Skeletal muscle tissue (tissue), 4 donors: ENCODE results near the gene TYK2. TPM values are rescaled to one million over a fixed set of nuclear protein-coding genes. Genes with fewer than 3 reads are reported as not detected.
"Not testable (repeated sequence)": the region's sequence is repeated elsewhere in the genome, so short reads cannot be mapped to it uniquely, and the experiment has no call there.

Experiments used
- H3K27ac ChIP-seq: one replicate; pipeline ENCODE4 v1.7.0; 2013; ENCODE audit warnings: mild to moderate bottlenecking, low read depth, low read length, inconsistent platforms
- H3K27me3 ChIP-seq, 3 donors: one replicate each; pipeline ENCODE4 v1.7.0; 2013; ENCODE audit warnings: low read length in 3 of 3; ENCODE audit not compliant: control insufficient read depth in 3 of 3, insufficient read depth in 3 of 3
- H3K36me3 ChIP-seq, 3 donors: one replicate each; pipeline ENCODE4 v1.7.0; 2013; ENCODE audit warnings: low read length in 3 of 3; ENCODE audit not compliant: control insufficient read depth in 3 of 3, insufficient read depth in 3 of 3
- H3K4me1 ChIP-seq, 3 donors: one replicate each; pipeline ENCODE4 v1.7.0; 2013; ENCODE audit warnings: low read length in 3 of 3, mild to moderate bottlenecking in 3 of 3; ENCODE audit not compliant: control insufficient read depth in 3 of 3, insufficient read depth in 3 of 3
- H3K4me3 ChIP-seq, 3 donors: one replicate each; pipeline ENCODE4 v1.7.0; 2013; ENCODE audit warnings: low read length in 3 of 3
- H3K9ac ChIP-seq, 3 donors: one replicate each; pipeline ENCODE4 v1.7.0; 2013; ENCODE audit warnings: low read length in 3 of 3, mild to moderate bottlenecking in 3 of 3, moderate library complexity in 2 of 3, low read depth in 1 of 3
- H3K9me3 ChIP-seq, 3 donors: one replicate each; pipeline ENCODE4 v1.7.0; 2013; ENCODE audit warnings: low read length in 3 of 3; ENCODE audit not compliant: control insufficient read depth in 3 of 3
- total RNA-seq: library from RNA; depleted of rRNA; stranded (reverse); fragments of >200 nt; gene quantifications from one replicate; pipeline ENCODE4 v1.2.3, GENCODE V29; 2014
- donor health status: Osteomylitis.

TYK2 gene
- total RNA-seq, 1 donor from 2014 or later = 38.1 TPM

- no peak within 1 kb of the TSS for H3K27ac ChIP-seq
These were observed 40.9 kb downstream of the TYK2 start, which contains the start of gene ICAM3 for GRCh38 chr19:10339380-10339960. ICAM3 (minus strand) TSS chr19:10339624; CDS start chr19:10339614, 10 bp downstream.

GRCh38 chr19:10338940-10339339, 41.4 kb downstream of the TYK2 start:
- Histone ChIP-seq H3K4me1 (peaks cover 7 to 12% (median 8%) of the 10 kb centered on the region in 3 donors), H3K9ac (no peak overlapping the region), H3K27me3 (no peaks in the 10 kb centered on the region), H3K36me3 (no peaks in the 10 kb centered on the region), H3K9me3 (no peaks in the 10 kb centered on the region), H3K4me3 (peak overlapping the region in 1 of 3 donors; percentile 14), H3K27ac (no peak overlapping the region)

More at GRCh38 chr19:10339380-10339960, 40.9 kb downstream of the TYK2 start, which contains the start of gene ICAM3:
- Histone ChIP-seq H3K4me3 (peak within 1 kb of the TSS in 1 of 3 donors; percentile 14), H3K4me1 (peaks cover 2 to 7% (median 3%) of the 10 kb centered on the region in 3 donors), H3K36me3 (no peaks in the 10 kb centered on the region), H3K27me3 (no peaks in the 10 kb centered on the region), H3K9me3 (no peaks in the 10 kb centered on the region), H3K9ac (no peak within 1 kb of the TSS)

- H3K27me3 ChIP-seq = not testable (repeated sequence)
These were observed 43.6 kb downstream of the TYK2 start for GRCh38 chr19:10336725-10337124.

DNA sequence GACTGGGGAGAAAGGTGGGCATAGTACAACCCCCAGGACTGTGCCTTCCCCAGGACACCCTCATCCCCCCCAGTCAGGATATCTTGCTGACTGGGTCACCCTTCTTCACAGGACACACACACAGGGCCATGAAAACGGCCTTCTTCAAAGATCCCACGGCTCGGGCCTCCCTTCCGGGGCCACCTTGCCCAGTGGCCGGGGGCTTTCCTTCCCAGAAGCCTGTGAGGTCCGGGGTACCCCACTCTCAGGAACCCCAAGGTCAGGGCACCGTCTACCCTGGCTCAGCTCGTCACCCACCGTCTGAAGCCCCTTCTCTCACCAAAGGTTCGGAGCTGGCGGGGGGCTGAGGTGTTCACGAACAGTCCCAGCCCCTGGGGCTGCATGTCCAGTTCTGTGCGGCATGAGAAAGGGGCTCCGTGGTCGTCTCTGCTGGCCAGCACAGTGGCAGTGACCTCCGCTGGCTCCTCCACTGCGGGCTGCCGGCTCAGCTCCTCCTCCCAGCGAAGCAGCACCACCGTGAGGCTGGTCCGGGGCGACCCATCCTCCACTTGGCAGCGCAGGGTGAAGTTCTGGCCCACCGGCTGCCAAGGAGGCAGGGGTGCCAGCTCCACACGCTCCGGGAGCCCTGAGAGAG, 44.9 kb downstream of the TYK2 start:
- Histone ChIP-seq H3K9ac (peak overlapping the region in 1 of 3 donors; percentile 87), H3K9me3 (no peaks in the 10 kb centered on the region), H3K27me3 (no peaks in the 10 kb centered on the region), H3K4me3 (peak overlapping the region in 2 of 3 donors; percentile 92 to 96), H3K27ac (no peak overlapping the region), H3K4me1 (peaks cover 21 to 34% (median 24%) of the 10 kb centered on the region in 3 donors), H3K36me3 (peaks cover 0 to 1% (median under 1%) of the 10 kb centered on the region in 3 donors)

More at GRCh38 chr19:10336725-10337124, 43.6 kb downstream of the TYK2 start:
- H3K9me3 ChIP-seq, H3K36me3 ChIP-seq, H3K27ac ChIP-seq, H3K9ac ChIP-seq, H3K4me3 ChIP-seq: not testable (repeated sequence)
- H3K4me1 ChIP-seq = peaks cover 21 to 32% (median 23%) of the 10 kb centered on the region in 3 donors

DNA sequence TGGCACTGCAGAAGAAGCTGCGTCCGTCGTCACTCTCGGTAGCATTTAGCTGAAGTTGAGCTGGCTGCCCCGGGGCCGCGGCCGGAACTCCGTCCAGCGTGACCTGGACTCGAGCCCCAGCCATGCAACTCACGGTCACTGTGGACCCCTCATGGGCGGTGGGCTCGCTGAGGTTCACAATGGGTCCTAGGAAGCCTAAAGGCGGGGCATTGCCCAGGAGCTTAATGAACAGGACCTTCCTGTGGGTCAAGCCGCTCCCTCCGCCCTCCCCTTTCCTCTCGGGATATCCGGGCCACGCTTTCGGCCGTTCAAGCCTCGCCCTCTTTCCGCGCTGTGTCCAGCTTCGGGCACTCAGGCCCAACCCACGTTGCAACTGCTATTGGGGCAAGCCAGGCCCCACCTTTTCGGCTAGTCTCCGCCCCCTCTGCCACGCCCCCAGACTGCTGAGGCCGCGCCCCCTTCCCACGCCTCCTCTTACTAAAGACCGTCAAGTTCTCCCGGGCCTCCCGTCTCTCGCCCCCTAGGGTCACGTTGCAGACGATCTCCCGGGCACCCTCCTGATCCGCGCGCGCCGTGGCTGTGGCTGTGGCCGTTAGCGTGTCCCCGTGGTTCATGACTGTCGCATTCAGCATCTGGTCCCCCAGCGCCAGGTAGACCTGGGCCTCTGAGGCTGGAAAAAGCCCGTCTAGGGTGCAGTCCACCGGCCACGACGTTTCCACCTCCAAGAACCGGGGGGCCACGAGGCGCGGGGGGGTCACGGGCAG, 45.6 kb downstream of the TYK2 start:
- Histone ChIP-seq H3K9ac (peak overlapping the region; percentile 63 to 87 (median 68)), H3K4me3 (peak overlapping the region; percentile 70 to 96 (median 92)), H3K36me3 (peaks cover 3 to 6% (median 6%) of the 10 kb centered on the region in 3 donors), H3K4me1 (peaks cover 21 to 34% (median 24%) of the 10 kb centered on the region in 3 donors), H3K27me3 (no peaks in the 10 kb centered on the region), H3K27ac (peak overlapping the region; percentile 62), H3K9me3 (no peaks in the 10 kb centered on the region)

DNA sequence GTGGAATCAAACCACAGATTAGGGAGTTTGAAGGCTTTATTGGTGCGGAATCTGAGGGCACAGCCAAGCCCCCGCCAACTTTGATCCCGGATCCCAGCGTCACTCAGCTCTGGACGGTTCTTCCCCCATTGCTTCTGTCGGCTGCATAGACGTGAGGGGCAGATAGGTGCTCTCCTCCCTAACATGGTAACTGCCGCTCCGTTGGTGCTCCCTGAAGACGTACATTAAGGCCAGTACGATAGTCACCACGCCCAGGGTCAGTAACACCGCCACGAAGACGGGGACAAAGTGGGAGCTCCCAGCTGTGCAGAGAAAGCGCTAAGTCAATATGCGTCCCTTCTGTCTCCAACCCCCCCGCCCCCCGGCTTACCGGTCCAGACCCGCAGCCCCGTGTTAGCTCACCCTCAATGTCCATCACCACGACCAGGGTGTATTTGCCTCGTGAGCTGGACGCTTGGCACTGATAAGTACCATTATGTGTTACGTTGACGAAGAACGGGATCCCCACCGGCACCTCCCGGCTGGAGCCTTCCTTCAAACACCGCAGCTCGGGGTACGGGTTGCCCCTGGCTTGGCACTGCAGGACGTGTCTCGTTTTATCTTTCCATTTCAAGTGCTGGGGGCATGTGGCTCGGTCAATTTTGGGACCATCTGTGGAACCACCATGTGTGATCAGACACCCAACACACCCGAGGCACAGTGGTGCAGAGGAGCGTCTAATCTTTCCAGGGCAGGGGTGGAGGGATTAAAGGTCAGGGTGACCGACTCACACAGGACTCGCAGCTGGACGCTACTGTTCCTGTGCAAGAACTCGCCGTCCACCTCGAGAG, 46.4 kb downstream of the TYK2 start:
- H3K27ac ChIP-seq = peak overlapping the region; percentile 93
- H3K36me3 ChIP-seq = peaks cover 9 to 14% (median 11%) of the 10 kb centered on the region in 3 donors
- H3K9ac ChIP-seq = peak overlapping the region; percentile 63 to 87 (median 68)
- peak overlapping the region; percentile 70 to 96 (median 92) for H3K4me3 ChIP-seq
- H3K27me3 ChIP-seq = no peaks in the 10 kb centered on the region
- no peaks in the 10 kb centered on the region for H3K9me3 ChIP-seq
- peaks cover 21 to 34% (median 24%) of the 10 kb centered on the region in 3 donors for H3K4me1 ChIP-seq

DNA sequence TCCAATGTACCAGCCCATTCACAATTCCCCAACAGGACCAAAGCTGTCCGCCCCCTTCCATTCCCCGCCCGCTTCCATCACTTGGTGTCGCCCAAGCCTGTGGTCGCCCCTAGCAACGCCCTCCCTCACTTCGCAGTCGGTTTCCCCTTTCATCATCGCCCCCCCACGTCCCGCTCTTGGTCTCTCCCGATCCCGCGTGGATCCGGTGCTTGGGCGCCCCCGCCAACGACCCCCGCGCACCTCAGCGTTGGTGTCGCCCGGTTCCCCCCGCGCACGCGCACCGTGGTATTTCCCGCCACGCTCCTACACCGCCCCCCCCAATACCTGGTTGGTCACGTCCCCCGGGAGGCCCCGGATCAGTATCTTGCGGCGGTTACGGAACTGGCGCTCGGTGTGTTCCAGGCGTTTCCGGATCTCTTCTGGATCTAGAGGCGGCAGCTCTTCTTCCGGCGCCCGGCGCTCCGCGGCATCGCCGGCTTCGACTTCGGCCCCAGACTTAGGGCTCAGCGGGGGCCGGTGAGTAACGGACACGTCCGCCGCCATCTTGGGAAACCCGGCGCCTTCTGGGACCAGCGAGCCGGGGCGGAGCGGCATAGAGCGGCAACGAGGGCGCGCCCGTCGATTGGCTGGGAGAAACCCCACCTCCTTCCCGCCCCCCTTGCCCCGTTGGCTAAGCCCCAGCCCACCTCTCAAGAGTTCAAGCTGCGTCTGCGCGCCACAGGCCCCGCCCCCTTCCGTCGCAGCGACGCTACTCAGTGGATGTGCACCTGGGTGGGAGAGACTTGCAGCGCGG, 47.2 kb downstream of the TYK2 start, which contains the start of gene RAVER1:
Gene RAVER1, minus strand, starts transcription at position 565 of the 793 bp plus-strand sequence. Its CDS starts 22 bp downstream, at position 543.
- H3K27me3 ChIP-seq = no peaks in the 10 kb centered on the region
- peak within 1 kb of the TSS; percentile 89 to 93 (median 91) for H3K9ac ChIP-seq
- peak within 1 kb of the TSS; percentile 83 to 96 (median 95) for H3K4me3 ChIP-seq
- H3K9me3 ChIP-seq = no peaks in the 10 kb centered on the region
- H3K27ac ChIP-seq = peak within 1 kb of the TSS; percentile 93
- peaks cover 21 to 34% (median 24%) of the 10 kb centered on the region in 3 donors for H3K4me1 ChIP-seq
- peaks cover 15 to 22% (median 19%) of the 10 kb centered on the region in 3 donors for H3K36me3 ChIP-seq

GRCh38 chr19:10332158-10332964, 48.0 kb downstream of the TYK2 start:
- H3K36me3 ChIP-seq = peaks cover 23 to 30% (median 27%) of the 10 kb centered on the region in 3 donors
- peaks cover 21 to 34% (median 24%) of the 10 kb centered on the region in 3 donors for H3K4me1 ChIP-seq
- H3K9me3 ChIP-seq = no peaks in the 10 kb centered on the region
- H3K4me3 ChIP-seq = peak overlapping the region; percentile 83 to 96 (median 95)
- no peaks in the 10 kb centered on the region for H3K27me3 ChIP-seq
- peak overlapping the region; percentile 89 to 93 (median 91) for H3K9ac ChIP-seq
- peak overlapping the region; percentile 93 for H3K27ac ChIP-seq
